Right lobe of liver (tissue), 6 donors: ENCODE results near the gene ERCC8. TPM values are rescaled to one million over a fixed set of nuclear protein-coding genes. Genes with fewer than 3 reads are reported as not detected.
"Not testable (repeated sequence)": the region's sequence is repeated elsewhere in the genome, so short reads cannot be mapped to it uniquely, and the experiment has no call there.

Experiments
- ATAC-seq, 4 donors: fragments of 200-7000 bp; cut with Tn5 transposase; one replicate each; pipeline ENCODE4 v1.9.1; 2020; ENCODE audit warnings: mild to moderate bottlenecking in 4 of 4, moderate library complexity in 4 of 4
- DNase-seq, 3 donors: peaks; one replicate each; pipeline ENCODE4 v3.0.0-alpha.2; 2020
- H3K27ac ChIP-seq, 3 donors: fragments of 200-600 bp; one replicate each; pipeline ENCODE4 v1.8.0; 2022
- H3K27me3 ChIP-seq, 2 donors: fragments of 200-600 bp; one replicate each; pipeline ENCODE4 v1.8.0; 2022
- H3K36me3 ChIP-seq, 4 donors: fragments of 200-600 bp; sonication (generic) in 1 of 4; one replicate each; pipeline versions ENCODE4 v1.5.1 to v1.8.0; 2017 to 2022; ENCODE audit warnings: control low read depth in 1 of 4
- H3K4me1 ChIP-seq, 4 donors: fragments of 200-600 bp; sonication (generic) in 1 of 4; one replicate each; pipeline versions ENCODE4 v1.5.1 to v1.8.0; 2017 to 2022; ENCODE audit warnings: control low read depth in 1 of 4
- H3K4me3 ChIP-seq, 3 donors: fragments of 200-600 bp; one replicate each; pipeline ENCODE4 v1.8.0; 2022
- H3K9me3 ChIP-seq, 4 donors: fragments of 200-600 bp; sonication (generic) in 1 of 4; one replicate each; pipeline versions ENCODE4 v1.5.1 to v1.8.0; 2017 to 2022; ENCODE audit warnings: control low read depth in 1 of 4
- POLR2A ChIP-seq: fragments of 450-650 bp; IDR thresholded peaks from one replicate; pipeline ENCODE4 v1.6.1; 2017; ENCODE audit warnings: antibody characterized with exemption, mild to moderate bottlenecking
- WGBS: methylation state at CpG from one replicate; pipeline ENCODE4 v1.1.6; 2018; ENCODE audit warnings: low coverage, low lambda C conversion rate; ENCODE audit not compliant: insufficient coverage; ENCODE audit errors: missing lambda C conversion rate; 5-methylcytosine and 5-hydroxymethylcytosine counted together
- intact Hi-C, 2 donors: fragments of 100-400 bp; cut with DNase I; formaldehyde crosslinking; loops; one replicate each; pipeline versions ENCODE4 v1.11.2 to v1.14.1; 2022
- total RNA-seq, 6 experiments: library from RNA; depleted of rRNA in 2 of 6; stranded (reverse); fragments of >200 nt in 2 of 6; fragmentation: NEBNext Ultra II Directional in 3 of 6; extraction: Animal tissue kit (Norgen Biotek cat#: 25700) in 3 of 6; gene quantifications; one replicate each; pipeline versions ENCODE4 v1.1.0 to v1.2.4, GENCODE V29; 2016 to 2023
- TF ChIP-seq, protein P1 (sequence below), 4 donors: fragments of 200-600 bp in 3 of 4; fragments of 450-650 bp in 1 of 4; IDR thresholded peaks; one replicate each; pipeline versions ENCODE4 v1.5.1 to v1.8.0; 2016 to 2022; ENCODE audit warnings: antibody characterized with exemption in 4 of 4, mild to moderate bottlenecking in 2 of 4
- donor health status: DM: no; HTN: yes; CAD: no.
- donor health status: DM: no; HTN: no; CAD: no.
- donor health status: DM: no; HTN: no; CAD: no.
- donor health status: DM: no; HTN: yes; CAD: no.
- donor health status: DM: no; HTN: yes; CAD: no.

ERCC8 gene
- total RNA-seq, 6 experiments from 2014 or later = 4.0 to 10.7 (median 4.5) TPM

DNA sequence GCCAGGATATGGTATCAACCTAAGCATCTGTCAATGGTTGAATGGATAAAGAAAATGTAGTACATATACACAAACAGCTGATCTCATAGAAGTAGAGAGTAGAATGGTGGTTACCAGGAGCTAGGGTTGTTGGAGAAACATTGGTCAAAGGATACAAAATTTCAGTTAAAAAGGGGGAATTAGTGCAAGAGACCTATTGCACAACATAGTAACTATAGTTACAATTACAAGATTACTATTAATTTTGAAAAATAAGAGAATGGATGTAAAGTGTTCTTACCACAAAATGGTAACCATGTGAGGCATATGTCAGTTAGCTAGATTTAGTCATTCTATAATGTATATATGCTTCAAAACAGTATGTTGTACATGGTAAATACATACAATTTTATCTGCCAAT, 72.0 kb downstream of the ERCC8 start:
- no peaks in the 10 kb centered on the region for H3K27me3 ChIP-seq
- TF ChIP-seq, protein P1, sequence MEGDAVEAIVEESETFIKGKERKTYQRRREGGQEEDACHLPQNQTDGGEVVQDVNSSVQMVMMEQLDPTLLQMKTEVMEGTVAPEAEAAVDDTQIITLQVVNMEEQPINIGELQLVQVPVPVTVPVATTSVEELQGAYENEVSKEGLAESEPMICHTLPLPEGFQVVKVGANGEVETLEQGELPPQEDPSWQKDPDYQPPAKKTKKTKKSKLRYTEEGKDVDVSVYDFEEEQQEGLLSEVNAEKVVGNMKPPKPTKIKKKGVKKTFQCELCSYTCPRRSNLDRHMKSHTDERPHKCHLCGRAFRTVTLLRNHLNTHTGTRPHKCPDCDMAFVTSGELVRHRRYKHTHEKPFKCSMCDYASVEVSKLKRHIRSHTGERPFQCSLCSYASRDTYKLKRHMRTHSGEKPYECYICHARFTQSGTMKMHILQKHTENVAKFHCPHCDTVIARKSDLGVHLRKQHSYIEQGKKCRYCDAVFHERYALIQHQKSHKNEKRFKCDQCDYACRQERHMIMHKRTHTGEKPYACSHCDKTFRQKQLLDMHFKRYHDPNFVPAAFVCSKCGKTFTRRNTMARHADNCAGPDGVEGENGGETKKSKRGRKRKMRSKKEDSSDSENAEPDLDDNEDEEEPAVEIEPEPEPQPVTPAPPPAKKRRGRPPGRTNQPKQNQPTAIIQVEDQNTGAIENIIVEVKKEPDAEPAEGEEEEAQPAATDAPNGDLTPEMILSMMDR (IDR thresholded peaks at IDR 0.05) = no peak
- TF ChIP-seq POLR2A = no peak
- no peak overlapping the region for H3K27ac ChIP-seq
- no peaks in the 10 kb centered on the region for H3K4me1 ChIP-seq
- H3K36me3 ChIP-seq = no peaks in the 10 kb centered on the region
- ATAC-seq = no peak
- DNase-seq = no peak
- no peak overlapping the region for H3K4me3 ChIP-seq
- intact Hi-C loops = no loop called here
- H3K9me3 ChIP-seq = no peaks in the 10 kb centered on the region

- WGBS = 97% methylated on average over 3 of the region's 3 CpGs
These were observed 74.0 kb downstream of the ERCC8 start for GRCh38 chr5:60870857-60871256.

DNA sequence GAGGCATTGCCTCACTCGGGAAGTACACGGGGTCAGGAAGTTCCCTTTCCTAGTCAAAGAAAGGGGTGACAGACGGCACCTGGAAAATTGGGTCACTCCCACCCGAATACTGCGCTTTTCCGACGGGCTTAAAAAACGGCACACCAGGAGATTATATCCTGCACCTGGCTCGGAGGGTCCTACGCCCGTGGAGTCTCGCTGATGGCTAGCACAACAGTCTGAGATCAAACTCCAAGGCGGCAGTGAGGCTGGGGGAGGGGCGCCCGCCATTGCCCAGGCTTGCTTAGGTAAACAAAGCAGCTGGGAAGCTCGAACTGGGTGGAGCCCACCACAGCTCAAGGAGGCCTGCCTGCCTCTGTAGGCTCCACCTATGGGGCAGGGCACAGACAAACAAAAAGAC, 84.3 kb downstream of the ERCC8 start:
- 95% methylated on average over 4 of the region's 16 CpGs for WGBS
- H3K4me1 ChIP-seq, H3K27me3 ChIP-seq, H3K9me3 ChIP-seq, H3K27ac ChIP-seq, ATAC-seq, intact Hi-C loops, H3K4me3 ChIP-seq, DNase-seq, H3K36me3 ChIP-seq: not testable (repeated sequence)

More at GRCh38 chr5:60870857-60871256, 74.0 kb downstream of the ERCC8 start:
- Histone ChIP-seq H3K36me3 (no peaks in the 10 kb centered on the region), H3K27ac (no peak overlapping the region), H3K27me3 (no peaks in the 10 kb centered on the region), H3K9me3 (no peaks in the 10 kb centered on the region), H3K4me1 (no peaks in the 10 kb centered on the region), H3K4me3 (no peak overlapping the region)
- no peak for DNase-seq
- TF ChIP-seq, protein P1 (IDR thresholded peaks at IDR 0.05) = no peak
- no peak for TF ChIP-seq POLR2A
- no peak for ATAC-seq
- intact Hi-C loops = no loop called here

GRCh38 chr5:60856066-60856465, 88.8 kb downstream of the ERCC8 start:
- Histone ChIP-seq H3K27ac (no peak overlapping the region), H3K27me3 (no peaks in the 10 kb centered on the region), H3K9me3 (no peaks in the 10 kb centered on the region), H3K36me3 (no peaks in the 10 kb centered on the region), H3K4me3 (no peak overlapping the region), H3K4me1 (no peaks in the 10 kb centered on the region)
- 83% methylated on average over 1 of the region's 1 CpG for WGBS
- intact Hi-C loops = no loop called here
- DNase-seq (no peak), ATAC-seq (no peak)
- no peak for TF ChIP-seq POLR2A
- TF ChIP-seq, protein P1 (IDR thresholded peaks at IDR 0.05) = no peak

- 22% methylated on average over 3 of the region's 3 CpGs for WGBS
- DNase-seq (no peak), ATAC-seq (no peak)
- intact Hi-C loops = no loop called here
- no peak for TF ChIP-seq POLR2A
- TF ChIP-seq, protein P1 (IDR thresholded peaks at IDR 0.05) = no peak
- Histone ChIP-seq H3K27ac (no peak overlapping the region), H3K27me3 (no peaks in the 10 kb centered on the region), H3K4me1 (no peaks in the 10 kb centered on the region), H3K4me3 (no peak overlapping the region), H3K9me3 (no peaks in the 10 kb centered on the region), H3K36me3 (no peaks in the 10 kb centered on the region)
These were observed 91.9 kb downstream of the ERCC8 start for GRCh38 chr5:60852940-60853339.
